Heart left ventricle (tissue), 13 donors: ENCODE data around the gene LRRIQ1.

Experiments
- POLR2A ChIP-seq, 2 donors: fragments of 450-650 bp; IDR thresholded peaks; one replicate each; pipeline ENCODE4 v1.6.1; 2017; ENCODE audit warnings: antibody characterized with exemption in 2 of 2, mild to moderate bottlenecking in 2 of 2, moderate library complexity in 2 of 2
- TF ChIP-seq, protein P1 (sequence below), 12 donors: fragments of 200-600 bp; sonication (generic) in 4 of 12; IDR thresholded peaks; one replicate each; pipeline versions ENCODE4 v1.5.0 to v1.8.0; 2018 to 2022; ENCODE audit warnings: antibody characterized with exemption in 12 of 12, mild to moderate bottlenecking in 5 of 12
- donor health status: ischemic (EF 13 %, LVEDD 7.1; RV severe dilation, severe dysfunction).
- donor health status: DM: no; HTN: yes; CAD: no.
- donor health status: DM: no; HTN: no; CAD: no.
- donor health status: ischemic (EF 25% LVEDD 6.9; RV normal size, moderate dysfunction).
- donor health status: ischemic (EF 25% LVEDD 5.7; RV mildly dilated, moderate dysfunction).
- donor health status: ischemic (EF 35%, LVEDD 5.7; RV mildly dilated, moderate dysfunction).
- donor health status: nonischemic (EF 11% LVEDD 7.7; RV severe dilation, severe dysfunction).
- donor health status: DM: yes; HTN: yes; CAD: no.
- donor health status: PGD.
- donor health status: ischemic (EF 29% LVEDD 5.4; RV normal size, mild dysfunction).
- donor health status: nonischemic (EF 23%, LVEDD 6.1; RV moderate dilation, normal function).

DNA sequence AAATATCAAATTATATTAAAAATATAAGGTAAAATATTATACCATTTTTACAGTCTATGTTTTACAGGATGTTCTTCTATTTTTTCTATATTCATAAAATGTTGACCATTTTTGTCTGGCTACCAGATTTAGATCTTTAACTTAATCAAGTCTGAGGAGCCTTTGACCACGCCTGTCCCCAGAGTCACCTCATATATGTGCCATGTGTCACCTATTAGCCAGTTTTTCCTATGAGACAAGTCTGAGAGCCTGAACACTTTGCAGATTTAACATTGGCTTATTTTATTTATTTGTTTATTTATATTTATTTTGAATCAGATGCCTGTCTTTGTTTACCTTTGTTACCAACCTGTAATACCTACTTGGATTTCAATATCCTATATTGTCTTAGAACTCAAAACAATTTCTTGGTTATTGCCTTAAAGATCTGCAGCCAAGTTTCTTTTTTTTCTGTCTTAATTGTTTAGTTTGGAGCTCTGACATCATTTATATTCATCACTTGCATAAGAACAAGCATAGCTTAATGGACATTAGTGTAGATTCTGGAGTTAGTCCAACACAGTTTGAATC, 127.7 kb downstream of the LRRIQ1 start:
- TF ChIP-seq POLR2A (IDR thresholded peaks at IDR 0.05) = no peak
- TF ChIP-seq, protein P1, sequence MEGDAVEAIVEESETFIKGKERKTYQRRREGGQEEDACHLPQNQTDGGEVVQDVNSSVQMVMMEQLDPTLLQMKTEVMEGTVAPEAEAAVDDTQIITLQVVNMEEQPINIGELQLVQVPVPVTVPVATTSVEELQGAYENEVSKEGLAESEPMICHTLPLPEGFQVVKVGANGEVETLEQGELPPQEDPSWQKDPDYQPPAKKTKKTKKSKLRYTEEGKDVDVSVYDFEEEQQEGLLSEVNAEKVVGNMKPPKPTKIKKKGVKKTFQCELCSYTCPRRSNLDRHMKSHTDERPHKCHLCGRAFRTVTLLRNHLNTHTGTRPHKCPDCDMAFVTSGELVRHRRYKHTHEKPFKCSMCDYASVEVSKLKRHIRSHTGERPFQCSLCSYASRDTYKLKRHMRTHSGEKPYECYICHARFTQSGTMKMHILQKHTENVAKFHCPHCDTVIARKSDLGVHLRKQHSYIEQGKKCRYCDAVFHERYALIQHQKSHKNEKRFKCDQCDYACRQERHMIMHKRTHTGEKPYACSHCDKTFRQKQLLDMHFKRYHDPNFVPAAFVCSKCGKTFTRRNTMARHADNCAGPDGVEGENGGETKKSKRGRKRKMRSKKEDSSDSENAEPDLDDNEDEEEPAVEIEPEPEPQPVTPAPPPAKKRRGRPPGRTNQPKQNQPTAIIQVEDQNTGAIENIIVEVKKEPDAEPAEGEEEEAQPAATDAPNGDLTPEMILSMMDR (IDR thresholded peaks at IDR 0.05) = no peak
